PC-3 (cell line): Measurements from ENCODE around the gene RGS7BP. TPM values are rescaled to one million over a fixed set of nuclear protein-coding genes. Genes with fewer than 3 reads are reported as not detected.

Source experiments
- ATAC-seq: fragments of 200-7000 bp; cut with Tn5 transposase; 2 replicates; pipeline ENCODE4 v1.9.1; 2020; ENCODE audit warnings: mild to moderate bottlenecking, moderate library complexity
- BruUV-seq: library from RNA; stranded (reverse); fragments of 400-500 nt; replicated peaks from 2 replicates; lab custom pipeline; 2021; lab: Mats Ljungman, UMichigan
- CTCF ChIA-PET: fragments of 300-600 bp; sonication (Branson Sonifier 250); formaldehyde crosslinking; loops from one replicate; lab custom pipeline; 2022; ENCODE audit warnings: antibody characterized with exemption; lab: Charles Lee
- POLR2A ChIA-PET: fragments of 300-600 bp; sonication (Branson Sonifier 250); formaldehyde crosslinking; loops from one replicate; lab custom pipeline; 2022; ENCODE audit warnings: antibody characterized with exemption; ENCODE audit not compliant: unreplicated experiment; lab: Charles Lee
- DNase-seq: peaks from one replicate; pipeline ENCODE4 v3.0.0-alpha.2; 2015
- H2AFZ ChIP-seq: fragments of 300-600 bp; sonication (generic); 2 replicates; pipeline ENCODE4 v1.6.0; 2016; ENCODE audit warnings: antibody characterized with exemption, low read length
- H3F3A ChIP-seq: fragments of 300-600 bp; sonication (generic); one replicate; pipeline ENCODE4 v1.6.0; 2017; ENCODE audit warnings: antibody characterized with exemption, low read length, control low read depth, mild to moderate bottlenecking; ENCODE audit not compliant: unreplicated experiment
- H3K27ac ChIP-seq: fragments of 300-600 bp; sonication (generic); 2 replicates; pipeline ENCODE4 v1.5.1; 2016; ENCODE audit warnings: mild to moderate bottlenecking, low read length
- H3K27me3 ChIP-seq: fragments of 300-600 bp; sonication (generic); 2 replicates; pipeline ENCODE4 v1.6.1; 2016; ENCODE audit warnings: low read length, mixed read lengths
- H3K36me3 ChIP-seq: fragments of 300-600 bp; sonication (generic); 2 replicates; pipeline ENCODE4 v1.6.1; 2016; ENCODE audit warnings: low read depth, mixed run types, low read length, mixed read lengths
- H3K4me1 ChIP-seq: fragments of 300-600 bp; sonication (generic); 2 replicates; pipeline ENCODE4 v1.5.1; 2016; ENCODE audit warnings: low read length; ENCODE audit not compliant: insufficient read depth
- H3K4me2 ChIP-seq: fragments of 300-600 bp; sonication (generic); 2 replicates; pipeline ENCODE4 v1.6.0; 2016; ENCODE audit warnings: low read length
- H3K4me3 ChIP-seq: fragments of 300-600 bp; sonication (generic); 2 replicates; pipeline ENCODE4 v1.5.1; 2016; ENCODE audit warnings: mild to moderate bottlenecking, low read length, mixed read lengths
- H3K79me2 ChIP-seq: fragments of 300-600 bp; sonication (generic); 2 replicates; pipeline ENCODE4 v1.6.1; 2017; ENCODE audit warnings: low read length, mixed read lengths
- H3K9ac ChIP-seq: fragments of 300-600 bp; sonication (generic); 2 replicates; pipeline ENCODE4 v1.6.0; 2016; ENCODE audit warnings: mild to moderate bottlenecking, low read length
- H3K9me2 ChIP-seq: fragments of 300-600 bp; sonication (generic); replicated peaks from 2 replicates; pipeline ENCODE4 v1.6.1; 2016; ENCODE audit warnings: mixed run types, low read length, mixed read lengths
- H3K9me3 ChIP-seq: fragments of 300-600 bp; sonication (generic); 2 replicates; pipeline ENCODE4 v1.6.1; 2016; ENCODE audit warnings: low read length, mixed read lengths
- H4K20me1 ChIP-seq: fragments of 300-600 bp; sonication (generic); 2 replicates; pipeline ENCODE4 v1.6.1; 2016; ENCODE audit warnings: low read length, mixed read lengths
- CTCF ChIP-seq: fragments of 300-600 bp; sonication (generic); conservative IDR thresholded peaks from 2 replicates; pipeline ENCODE4 v1.5.1; 2017; ENCODE audit warnings: antibody characterized with exemption, low read depth, mild to moderate bottlenecking, low read length
- EZH2 ChIP-seq: fragments of 300-600 bp; sonication (generic); IDR thresholded peaks from one replicate; pipeline ENCODE4 v1.6.1; 2017; ENCODE audit warnings: antibody characterized with exemption, mild to moderate bottlenecking, low read length; ENCODE audit not compliant: unreplicated experiment
- EZH2phosphoT487 ChIP-seq: fragments of 300-600 bp; sonication (generic); IDR thresholded peaks from 2 replicates; pipeline ENCODE4 v1.6.1; 2018; ENCODE audit warnings: mild to moderate bottlenecking, antibody characterized with exemption, low read length, borderline replicate concordance
- intact Hi-C: fragments of 100-400 bp; cut with micrococcal nuclease; formaldehyde crosslinking; loops from 2 replicates; pipeline ENCODE4 v1.9.0; 2023
- total RNA-seq: library from RNA; depleted of rRNA; stranded (reverse); fragments of >200 nt; gene quantifications from 2 replicates; pipeline ENCODE4 v1.2.3, GENCODE V29; 2014

The RGS7BP gene
- total RNA-seq, 1 experiment from 2014 or later, result 1.2 TPM

DNA sequence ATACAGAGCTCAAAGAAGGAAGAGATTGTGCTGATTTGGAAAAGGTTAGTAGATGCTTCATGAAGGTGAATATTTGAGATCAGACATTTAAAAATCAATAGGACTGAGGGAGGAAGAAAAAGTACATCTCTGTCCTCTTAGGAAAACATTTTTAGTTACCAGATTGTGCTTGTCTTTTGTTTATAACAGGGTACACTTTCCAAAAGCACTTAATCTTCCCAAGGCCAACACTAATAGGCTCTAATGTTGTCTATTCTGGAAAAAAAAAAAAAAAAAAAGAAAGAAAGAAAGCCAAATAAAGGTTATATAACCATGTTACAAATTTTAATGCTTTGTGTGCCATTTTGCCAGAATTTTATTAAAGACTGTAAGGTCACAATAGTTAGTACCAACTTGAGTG, 139.0 kb downstream of the RGS7BP start:
- Histone ChIP-seq H3K9me2 (no peaks in the 10 kb centered on the region), H3K9me3 (no peaks in the 10 kb centered on the region), H2AFZ (no peak overlapping the region), H3K27me3 (no peaks in the 10 kb centered on the region), H3K79me2 (no peaks in the 10 kb centered on the region), H4K20me1 (no peaks in the 10 kb centered on the region), H3K4me2 (no peak overlapping the region), H3F3A (no peaks in the 10 kb centered on the region), H3K27ac (no peak overlapping the region), H3K36me3 (no peaks in the 10 kb centered on the region), H3K9ac (no peak overlapping the region), H3K4me1 (no peaks in the 10 kb centered on the region), H3K4me3 (no peak overlapping the region)
- no peak for TF ChIP-seq EZH2
- TF ChIP-seq EZH2phosphoT487, result no peak
- no peak for TF ChIP-seq CTCF
- CTCF ChIA-PET, result no interaction called here
- POLR2A ChIA-PET, result no interaction called here
- no TSS peak for BruUV-seq
- no peak for ATAC-seq
- no peak for DNase-seq
- intact Hi-C loops, result no loop called here

GRCh38 chr5:64646169-64646568, 140.4 kb downstream of the RGS7BP start:
- H4K20me1 ChIP-seq, result no peaks in the 10 kb centered on the region
- H3K79me2 ChIP-seq, result no peaks in the 10 kb centered on the region
- H3K4me3 ChIP-seq, result no peak overlapping the region
- no peak overlapping the region for H2AFZ ChIP-seq
- no peaks in the 10 kb centered on the region for H3K4me1 ChIP-seq
- TF ChIP-seq EZH2phosphoT487 (no peak), CTCF (no peak), EZH2 (no peak)
- POLR2A ChIA-PET, result no interaction called here
- ATAC-seq (no peak), DNase-seq (no peak)
- H3K36me3 ChIP-seq, result no peaks in the 10 kb centered on the region
- no peaks in the 10 kb centered on the region for H3F3A ChIP-seq
- H3K4me2 ChIP-seq, result no peak overlapping the region
- H3K9ac ChIP-seq, result no peak overlapping the region
- no peak overlapping the region for H3K27ac ChIP-seq
- intact Hi-C loops, result no loop called here
- CTCF ChIA-PET, result no interaction called here
- no TSS peak for BruUV-seq
- no peaks in the 10 kb centered on the region for H3K9me2 ChIP-seq
- no peaks in the 10 kb centered on the region for H3K9me3 ChIP-seq
- no peaks in the 10 kb centered on the region for H3K27me3 ChIP-seq

DNA sequence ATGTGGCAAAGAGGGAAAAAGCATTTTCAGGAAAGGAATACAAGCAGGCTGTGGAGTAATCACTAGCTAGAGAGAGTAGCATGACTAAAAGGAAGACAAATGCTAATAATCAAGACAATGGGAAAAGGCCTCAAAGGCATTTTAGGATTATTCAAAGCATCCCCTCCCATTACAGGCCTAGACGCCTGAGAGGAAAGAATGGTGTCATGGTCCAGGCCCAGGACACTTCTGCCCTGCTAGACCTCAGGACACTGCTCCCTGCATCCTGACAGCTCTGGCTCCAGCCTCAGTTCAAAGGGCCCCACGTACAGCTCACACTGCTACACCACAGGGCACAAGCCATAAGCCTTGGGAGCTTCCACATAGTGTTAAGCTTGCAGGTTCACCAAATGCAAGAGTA, 143.7 kb downstream of the RGS7BP start:
- H3K79me2 ChIP-seq, result no peaks in the 10 kb centered on the region
- no peak overlapping the region for H3K27ac ChIP-seq
- no TSS peak for BruUV-seq
- H3K9me3 ChIP-seq, result no peaks in the 10 kb centered on the region
- no peaks in the 10 kb centered on the region for H3K4me1 ChIP-seq
- no peak for DNase-seq
- no peaks in the 10 kb centered on the region for H3K27me3 ChIP-seq
- no peak overlapping the region for H3K4me3 ChIP-seq
- ATAC-seq, result no peak
- POLR2A ChIA-PET, result no interaction called here
- no peak overlapping the region for H3K9ac ChIP-seq
- CTCF ChIA-PET, result no interaction called here
- no peaks in the 10 kb centered on the region for H3K9me2 ChIP-seq
- no peak overlapping the region for H2AFZ ChIP-seq
- H3K36me3 ChIP-seq, result no peaks in the 10 kb centered on the region
- no peaks in the 10 kb centered on the region for H4K20me1 ChIP-seq
- no peaks in the 10 kb centered on the region for H3F3A ChIP-seq
- TF ChIP-seq EZH2phosphoT487 (no peak), CTCF (no peak), EZH2 (no peak)
- intact Hi-C loops, result no loop called here
- H3K4me2 ChIP-seq, result no peak overlapping the region
